ENCODE data around the gene CNPY3.
"Not testable (repeated sequence)": the region's sequence is repeated elsewhere in the genome, so short reads cannot be mapped to it uniquely, and the experiment has no call there.

CNPY3 gene

GRCh38 chr6:42902429-42903263 lies 26.6 kb upstream of the CNPY3 start:
- peak overlapping the region in 1 of 2 donors; percentile 42 for H3K27ac Mint-ChIP-seq
- H3K27me3 Mint-ChIP-seq, ATAC-seq, DNase-seq, H3K9me3 Mint-ChIP-seq: not testable (repeated sequence)
- H3K4me3 Mint-ChIP-seq = peak overlapping the region; percentile 27 to 41
- H3K4me1 Mint-ChIP-seq = peaks cover 14% of the 10 kb centered on the region

GRCh38 chr6:42904467-42904866 lies 24.8 kb upstream of the CNPY3 start:
- peaks cover 14% of the 10 kb centered on the region for H3K4me1 Mint-ChIP-seq
- H3K27ac Mint-ChIP-seq = no peak overlapping the region
- DNase-seq (no peak), ATAC-seq (no peak)
- no peaks in the 10 kb centered on the region for H3K27me3 Mint-ChIP-seq
- H3K9me3 Mint-ChIP-seq = no peaks in the 10 kb centered on the region
- no peak overlapping the region for H3K4me3 Mint-ChIP-seq

GRCh38 chr6:42907336-42907735 lies 21.9 kb upstream of the CNPY3 start:
- ATAC-seq = no peak
- DNase-seq = no peak
- no peaks in the 10 kb centered on the region for H3K9me3 Mint-ChIP-seq
- peaks cover 9% of the 10 kb centered on the region for H3K27me3 Mint-ChIP-seq
- H3K4me3 Mint-ChIP-seq = no peak overlapping the region
- peaks cover 9% of the 10 kb centered on the region for H3K4me1 Mint-ChIP-seq
- H3K27ac Mint-ChIP-seq = peak overlapping the region in 1 of 2 donors; percentile 31

- Mint-ChIP-seq H3K27ac (no peak overlapping the region), H3K27me3 (peaks cover 21% of the 10 kb centered on the region), H3K4me3 (no peak overlapping the region), H3K4me1 (peaks cover 8% of the 10 kb centered on the region), H3K9me3 (no peaks in the 10 kb centered on the region)
- DNase-seq = no peak
- ATAC-seq = no peak
Observed at GRCh38 chr6:42909835-42910234, 19.4 kb upstream of the CNPY3 start.

GRCh38 chr6:42911171-42912021 lies 17.9 kb upstream of the CNPY3 start:
- H3K27ac Mint-ChIP-seq = peak overlapping the region; percentile 26 to 90
- H3K4me1 Mint-ChIP-seq = peaks cover 14% of the 10 kb centered on the region
- peaks cover 28% of the 10 kb centered on the region for H3K27me3 Mint-ChIP-seq
- peak overlapping the region; percentile 47 to 71 for H3K4me3 Mint-ChIP-seq
- ATAC-seq (no peak), DNase-seq (no peak)
- H3K9me3 Mint-ChIP-seq = no peaks in the 10 kb centered on the region

GRCh38 chr6:42914546-42914945 lies 14.7 kb upstream of the CNPY3 start:
- ATAC-seq (no peak), DNase-seq (no peak)
- Mint-ChIP-seq H3K4me1 (peaks cover 15% of the 10 kb centered on the region), H3K27ac (no peak overlapping the region), H3K9me3 (no peaks in the 10 kb centered on the region), H3K27me3 (peaks cover 29% of the 10 kb centered on the region), H3K4me3 (no peak overlapping the region)

GRCh38 chr6:42915732-42916131 lies 13.5 kb upstream of the CNPY3 start, which contains the start of gene PTCRA:
Gene PTCRA, plus strand, starts transcription at chr6:42916053. Its CDS starts 17 bp downstream, at chr6:42916070.
- H3K27ac Mint-ChIP-seq = peak within 1 kb of the TSS in 1 of 2 donors; percentile 71
- ATAC-seq (peak; percentile 42), DNase-seq (no peak)
- H3K4me1 Mint-ChIP-seq = peaks cover 15% of the 10 kb centered on the region
- H3K27me3 Mint-ChIP-seq = peaks cover 29% of the 10 kb centered on the region
- no peaks in the 10 kb centered on the region for H3K9me3 Mint-ChIP-seq
- no peak within 1 kb of the TSS for H3K4me3 Mint-ChIP-seq

GRCh38 chr6:42916288-42916687 lies 13.0 kb upstream of the CNPY3 start:
- ATAC-seq = peak; percentile 74
- peak overlapping the region in 1 of 2 donors; percentile 71 for H3K27ac Mint-ChIP-seq
- no peak for DNase-seq

GRCh38 chr6:42921801-42922200 lies 7.5 kb upstream of the CNPY3 start:
- no peak for ATAC-seq
- no peak for DNase-seq
- Mint-ChIP-seq H3K27me3 (no peaks in the 10 kb centered on the region), H3K9me3 (no peaks in the 10 kb centered on the region), H3K4me1 (no peaks in the 10 kb centered on the region), H3K27ac (no peak overlapping the region), H3K4me3 (no peak overlapping the region)

More at GRCh38 chr6:42916288-42916687, 13.0 kb upstream of the CNPY3 start:
- Mint-ChIP-seq H3K27me3 (peaks cover 24% of the 10 kb centered on the region), H3K4me3 (no peak overlapping the region), H3K9me3 (no peaks in the 10 kb centered on the region), H3K4me1 (peaks cover 11% of the 10 kb centered on the region)

GRCh38 chr6:42923666-42924065 lies 5.6 kb upstream of the CNPY3 start:
- no peak overlapping the region for H3K27ac Mint-ChIP-seq
- H3K4me3 Mint-ChIP-seq = no peak overlapping the region
- H3K9me3 Mint-ChIP-seq = no peaks in the 10 kb centered on the region
- H3K4me1 Mint-ChIP-seq = peaks cover 7% of the 10 kb centered on the region
- no peaks in the 10 kb centered on the region for H3K27me3 Mint-ChIP-seq
- ATAC-seq (no peak), DNase-seq (no peak)

- no peak for ATAC-seq
- Mint-ChIP-seq H3K27me3 (no peaks in the 10 kb centered on the region), H3K9me3 (no peaks in the 10 kb centered on the region), H3K4me3 (no peak overlapping the region), H3K4me1 (peaks cover 10% of the 10 kb centered on the region), H3K27ac (no peak overlapping the region)
- no peak for DNase-seq
Observed at GRCh38 chr6:42925248-42925857, 3.9 kb upstream of the CNPY3 start.

- DNase-seq = peak; percentile 75 to 82
- Mint-ChIP-seq H3K4me1 (peaks cover 51% of the 10 kb centered on the region), H3K4me3 (peak overlapping the region; percentile 92 to 99), H3K9me3 (no peaks in the 10 kb centered on the region), H3K27me3 (no peaks in the 10 kb centered on the region), H3K27ac (peak overlapping the region; percentile 94 to 97)
- ATAC-seq = peak; percentile 55
Observed at GRCh38 chr6:42929821-42930360, 611 bp downstream of the CNPY3 start.

GRCh38 chr6:42932412-42932811 lies 3.1 kb downstream of the CNPY3 start:
- Mint-ChIP-seq H3K27ac (peak overlapping the region; percentile 3 to 88), H3K4me3 (peak overlapping the region; percentile 82 to 92)

GRCh38 chr6:42933205-42933604 lies 3.9 kb downstream of the CNPY3 start:
- Mint-ChIP-seq H3K27me3 (no peaks in the 10 kb centered on the region), H3K27ac (peak overlapping the region; percentile 47 to 81), H3K4me3 (peak overlapping the region; percentile 82 to 92), H3K9me3 (no peaks in the 10 kb centered on the region), H3K4me1 (peaks cover 72% of the 10 kb centered on the region)
- DNase-seq (no peak), ATAC-seq (no peak)

More at GRCh38 chr6:42932412-42932811, 3.1 kb downstream of the CNPY3 start:
- Mint-ChIP-seq H3K9me3 (no peaks in the 10 kb centered on the region), H3K27me3 (no peaks in the 10 kb centered on the region), H3K4me1 (peaks cover 69% of the 10 kb centered on the region)
- ATAC-seq (no peak), DNase-seq (no peak)

GRCh38 chr6:42935322-42935721 lies 6.0 kb downstream of the CNPY3 start:
- Mint-ChIP-seq H3K4me3 (no peak overlapping the region), H3K9me3 (no peaks in the 10 kb centered on the region), H3K27me3 (no peaks in the 10 kb centered on the region), H3K4me1 (peaks cover 78% of the 10 kb centered on the region), H3K27ac (peak overlapping the region; percentile 73 to 75)
- DNase-seq (no peak), ATAC-seq (no peak)

Data from stimulated activated naive CD8-positive, alpha-beta T cell treated with anti-CD3 and anti-CD28 coated beads, Interleukin-15, amount 100 ng/mL, for 72 hours (primary cell).